GM18507 (cell line): ENCODE measurements around the gene GDF2.

ENCODE experiments used
- DNase-seq: peaks from one replicate; pipeline ENCODE4 v3.0.0; 2011; ENCODE audit warnings: low read depth; ENCODE audit not compliant: insufficient read length; ENCODE audit errors: extremely low spot score
- FAIRE-seq: peaks from 2 replicates; lab custom pipeline; 2011; peaks lifted over from hg19 to GRCh38; lab: Jason Lieb, UNC

GDF2 gene

DNA sequence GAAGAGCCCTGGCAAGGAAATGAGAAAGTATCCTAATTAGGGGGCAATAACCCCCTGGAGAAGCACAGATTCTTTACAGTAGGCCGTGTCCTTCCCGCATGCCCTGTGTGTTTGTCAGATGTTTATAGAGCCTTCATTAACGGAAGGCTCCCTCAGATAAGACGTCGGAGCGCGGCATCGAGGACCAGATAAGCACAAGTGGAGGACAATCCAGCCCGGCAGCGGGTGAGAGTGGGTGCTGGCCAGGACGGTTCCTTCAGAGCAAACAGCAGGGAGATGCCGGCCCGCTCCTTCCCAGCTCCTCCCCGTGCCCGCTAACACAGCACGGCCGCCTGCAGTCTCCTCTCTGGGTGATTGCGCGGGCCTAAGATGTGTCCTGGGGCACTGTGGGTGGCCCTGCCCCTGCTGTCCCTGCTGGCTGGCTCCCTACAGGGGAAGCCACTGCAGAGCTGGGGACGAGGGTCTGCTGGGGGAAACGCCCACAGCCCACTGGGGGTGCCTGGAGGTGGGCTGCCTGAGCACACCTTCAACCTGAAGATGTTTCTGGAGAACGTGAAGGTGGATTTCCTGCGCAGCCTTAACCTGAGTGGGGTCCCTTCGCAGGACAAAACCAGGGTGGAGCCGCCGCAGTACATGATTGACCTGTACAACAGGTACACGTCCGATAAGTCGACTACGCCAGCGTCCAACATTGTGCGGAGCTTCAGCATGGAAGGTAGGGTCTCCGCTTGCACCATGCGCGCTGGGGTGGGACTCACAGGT, at the start of gene GDF2:
Gene GDF2, plus strand, starts transcription at position 155 of the 762 bp plus-strand sequence. Its CDS starts 215 bp downstream, at position 370.
- DNase-seq (no peak), FAIRE-seq (no peak)

DNA sequence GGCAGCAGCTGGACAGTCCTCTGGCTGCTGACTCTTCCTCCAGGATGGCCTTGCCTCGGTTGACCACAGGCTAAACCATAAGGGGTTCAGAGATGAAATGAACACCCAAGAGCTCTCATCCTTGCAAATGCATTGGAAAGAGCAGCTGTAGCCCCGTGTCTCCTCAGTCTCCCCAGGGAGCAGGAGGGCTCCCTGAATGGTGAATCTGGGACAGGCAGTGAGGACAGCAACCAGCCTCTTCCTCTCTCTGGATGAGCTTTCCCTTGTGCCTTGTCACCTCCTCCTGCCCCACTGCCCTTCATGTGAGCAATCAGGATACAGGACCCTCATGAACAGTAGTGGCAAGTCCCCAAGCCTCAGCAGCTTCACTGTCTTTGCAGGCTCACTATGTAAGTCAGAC, 46.2 kb upstream of the GDF2 start:
- DNase-seq: no peak
- no peak for FAIRE-seq

DNA sequence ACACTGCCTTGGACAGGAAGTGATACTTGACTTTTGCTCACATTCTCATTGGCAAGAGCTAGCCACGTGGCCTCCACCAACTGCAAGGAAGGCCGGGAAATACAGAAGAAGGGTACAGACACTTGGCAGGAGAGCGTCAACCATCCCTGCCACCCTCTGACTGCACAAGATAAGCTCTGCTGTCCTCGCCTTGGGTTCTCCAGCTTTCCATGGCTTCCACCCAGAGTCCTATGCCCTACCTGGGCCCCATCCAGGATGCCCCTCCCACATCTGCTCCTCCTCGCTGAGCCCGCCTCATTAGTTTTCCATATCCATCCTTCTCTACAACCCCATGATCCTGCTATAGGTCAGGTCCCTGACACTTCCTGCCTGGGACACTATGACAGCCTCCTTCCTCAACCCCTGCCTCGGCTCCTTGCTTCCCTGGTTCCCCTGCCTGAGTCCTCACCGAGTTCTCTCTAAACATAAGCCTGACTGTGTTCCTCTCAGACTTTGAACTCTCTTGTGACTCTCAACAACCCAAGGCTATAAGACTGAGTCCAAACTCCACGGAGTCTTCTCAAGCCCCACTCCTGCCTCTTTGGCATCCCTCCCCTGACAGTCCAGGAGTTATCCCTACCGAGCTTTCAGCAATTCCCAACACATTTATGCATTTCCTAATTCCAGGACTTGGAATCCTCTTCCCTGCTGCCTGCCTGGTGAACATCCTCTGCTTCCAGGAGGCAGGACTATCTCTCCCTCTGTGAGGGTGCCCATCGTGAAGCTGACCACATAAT, 45.5 kb upstream of the GDF2 start:
- no peak for DNase-seq
- FAIRE-seq: no peak

DNA sequence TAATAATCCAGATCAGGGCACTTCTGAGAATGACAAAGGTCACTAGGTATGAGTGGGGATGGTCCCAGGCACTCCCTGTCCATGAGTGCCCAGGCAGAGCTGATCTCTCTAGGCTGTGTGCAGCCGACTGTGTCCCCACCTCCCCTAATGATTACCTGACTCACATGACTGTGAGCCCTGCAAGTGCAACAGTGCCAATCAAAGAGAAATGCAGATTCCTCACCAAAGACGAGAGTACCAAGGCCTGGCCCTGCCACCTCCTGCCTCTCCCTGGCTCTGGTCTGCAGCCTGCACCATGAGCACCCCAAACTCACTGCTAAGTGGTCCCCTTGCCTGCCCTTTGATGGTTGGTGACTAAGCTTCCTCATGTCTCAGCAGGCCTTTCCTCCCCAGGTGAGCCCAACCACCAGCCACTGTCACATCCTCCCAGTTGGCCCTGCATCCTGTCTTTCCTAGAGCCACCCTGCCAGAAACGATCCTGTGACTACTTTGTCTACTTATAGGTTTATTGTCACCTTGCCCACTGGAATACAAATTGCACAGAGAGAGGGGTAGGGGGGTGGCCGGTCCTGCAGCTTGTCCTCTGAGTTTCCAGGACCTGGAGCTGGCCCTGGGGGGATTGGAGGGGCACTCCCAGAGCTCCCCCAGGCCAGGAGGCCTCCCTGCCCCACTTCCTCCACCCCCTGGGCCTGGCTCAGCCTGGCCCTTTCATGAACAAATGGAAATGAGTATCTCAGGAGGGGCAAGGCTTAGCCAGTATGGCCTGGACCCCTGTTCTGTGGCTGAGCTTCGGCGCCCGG, 44.7 kb upstream of the GDF2 start:
- DNase-seq: no peak
- no peak for FAIRE-seq

DNA sequence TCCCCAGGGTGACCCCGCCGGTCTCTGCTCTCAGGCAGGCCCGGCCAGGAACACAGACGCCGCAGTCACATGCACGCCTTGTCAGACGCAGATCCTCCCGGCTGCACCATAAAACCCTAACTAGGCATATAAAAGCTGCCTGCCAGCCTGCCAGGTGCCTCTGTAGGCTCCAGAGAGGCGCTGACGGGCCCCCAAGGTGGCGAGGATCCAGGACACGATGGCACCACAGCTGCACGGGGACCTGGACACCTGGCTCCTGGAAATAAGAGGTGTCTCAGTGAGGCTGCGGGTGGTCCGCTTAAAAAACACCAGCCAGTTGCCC, 44.1 kb upstream of the GDF2 start:
- FAIRE-seq: no peak
- no peak for DNase-seq

DNA sequence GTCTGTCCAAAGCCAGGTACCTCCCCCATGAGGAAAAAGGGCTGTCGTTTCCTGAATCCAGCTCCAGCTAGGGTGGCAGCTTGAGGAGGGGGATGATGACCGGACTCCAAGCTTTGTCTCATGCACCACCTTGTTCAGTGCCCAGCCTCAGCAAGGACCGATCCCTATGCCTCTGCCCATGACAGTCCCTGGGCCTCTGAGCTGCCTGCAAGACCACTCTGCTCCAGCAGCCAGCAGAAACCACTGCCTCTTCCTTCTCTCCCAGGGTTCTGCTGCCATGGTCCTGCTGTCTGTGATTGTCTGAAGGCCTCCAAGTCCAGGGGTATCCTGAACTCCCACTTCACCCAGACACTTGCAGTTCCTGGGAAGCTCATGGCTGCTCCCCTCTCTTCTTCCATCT, 43.5 kb upstream of the GDF2 start:
- DNase-seq (no peak), FAIRE-seq (no peak)

DNA sequence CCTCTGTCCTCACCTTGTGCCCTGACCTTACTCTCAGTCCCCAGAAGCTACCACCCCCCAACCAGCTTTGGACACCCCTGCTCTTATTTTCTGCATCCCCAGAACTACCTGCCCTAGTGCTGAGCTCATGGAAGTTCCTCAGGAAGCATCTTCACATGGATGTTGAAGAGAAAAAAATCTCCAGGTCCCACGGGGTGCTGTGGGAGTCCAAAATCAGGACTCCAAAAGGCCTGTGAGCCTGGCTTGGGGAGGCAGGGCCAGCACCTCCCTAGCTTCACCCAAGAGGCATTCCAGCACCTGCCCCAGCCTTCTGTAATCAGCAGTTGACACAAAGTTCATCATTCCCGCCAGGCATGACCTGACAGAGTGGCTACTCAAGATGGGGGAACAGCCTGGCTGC, 43.0 kb upstream of the GDF2 start:
- no peak for FAIRE-seq
- no peak for DNase-seq

DNA sequence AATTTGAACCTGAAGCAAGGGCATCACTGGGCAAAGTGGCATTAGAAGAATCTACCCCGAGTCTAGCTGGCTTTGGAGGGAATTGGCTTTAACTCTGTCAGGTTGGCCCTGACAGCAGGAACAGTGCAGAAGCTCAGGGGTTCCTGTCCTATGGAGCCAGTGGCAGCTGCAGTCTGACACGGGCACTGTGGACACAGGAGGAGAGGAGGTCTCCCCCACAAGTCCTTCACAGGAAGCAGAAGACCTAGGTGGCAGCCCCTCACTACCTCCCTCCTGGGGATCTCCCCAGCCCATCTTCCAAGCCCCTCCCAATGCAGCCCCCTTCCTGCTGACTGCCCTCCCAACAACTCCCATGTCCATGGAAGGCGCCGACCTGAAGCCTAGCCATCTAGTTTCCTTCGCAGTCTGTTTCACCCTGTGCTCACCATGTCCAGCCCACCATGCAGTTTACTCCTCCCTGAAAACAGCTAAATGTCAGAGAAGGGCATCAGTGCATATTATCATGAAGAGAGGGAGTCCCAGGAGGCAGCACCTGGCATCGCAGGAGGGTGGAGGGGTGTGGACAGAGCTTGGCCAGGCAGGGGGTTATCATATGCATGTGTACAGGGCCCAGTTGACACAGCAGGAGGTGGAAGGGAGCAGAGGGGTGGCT, 40.1 kb upstream of the GDF2 start:
- no peak for FAIRE-seq
- DNase-seq: no peak

DNA sequence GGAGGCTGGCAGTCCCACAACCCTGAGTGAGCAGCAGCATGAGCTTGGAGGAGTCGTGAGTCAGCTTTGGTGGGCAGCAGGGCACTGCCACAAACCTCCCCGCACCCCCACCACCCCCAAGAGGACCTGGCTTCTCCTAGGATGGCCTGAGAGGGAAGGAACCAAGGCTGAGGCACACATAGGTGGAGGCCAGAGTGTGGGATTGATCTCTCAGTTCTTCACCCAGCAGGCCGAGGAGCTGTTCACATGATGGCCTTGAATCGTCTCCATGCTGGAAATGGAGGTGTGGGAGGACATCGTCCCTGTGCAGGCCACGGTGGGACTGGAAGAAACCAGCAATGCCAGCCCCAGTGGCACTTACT, 39.6 kb upstream of the GDF2 start:
- DNase-seq (no peak), FAIRE-seq (no peak)

DNA sequence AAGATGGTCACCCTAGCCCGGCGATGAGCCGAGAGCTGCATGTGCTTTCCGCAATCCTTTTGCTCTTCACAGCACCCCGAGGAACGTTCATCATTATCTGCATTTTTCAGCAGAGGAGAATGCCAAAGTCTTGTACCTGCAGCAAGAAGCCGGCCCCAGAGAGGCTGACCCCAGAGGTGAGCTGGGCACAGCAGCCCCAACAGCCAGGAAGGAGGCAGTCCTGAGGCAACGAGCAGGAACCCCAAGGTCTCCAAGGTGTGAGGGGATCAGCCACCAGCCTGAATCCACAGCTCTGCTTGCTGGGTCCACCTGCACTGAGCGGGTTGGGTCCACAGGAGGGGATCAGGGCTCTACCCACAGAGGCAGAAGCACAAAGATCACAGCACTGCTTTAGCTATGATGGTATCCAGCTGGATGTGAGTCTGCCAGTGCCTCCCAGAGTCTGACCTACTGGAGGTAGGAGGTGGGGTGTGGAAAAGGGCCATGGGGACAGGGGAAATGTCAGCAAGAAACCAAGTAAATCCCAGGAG, 39.1 kb upstream of the GDF2 start:
- no peak for FAIRE-seq
- DNase-seq: no peak

DNA sequence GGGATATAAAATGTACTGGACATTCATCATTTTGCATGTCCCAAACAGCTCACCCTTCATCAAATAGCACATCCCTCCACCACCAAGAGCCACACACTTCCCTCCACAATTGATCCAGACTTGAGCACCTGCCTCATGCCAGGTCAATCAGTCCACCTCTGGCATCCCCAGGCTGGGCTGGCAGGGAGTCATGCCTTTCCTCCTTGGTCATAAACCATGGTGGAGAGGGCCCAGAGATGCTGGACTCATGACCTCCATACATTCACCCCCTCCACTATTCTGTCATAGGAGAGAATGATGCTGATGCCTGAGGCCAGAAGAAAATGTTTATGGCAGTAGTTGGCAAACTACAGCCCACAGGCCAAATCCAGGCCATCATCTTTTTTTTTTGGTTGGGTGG, 38.4 kb upstream of the GDF2 start:
- DNase-seq (no peak), FAIRE-seq (no peak)

DNA sequence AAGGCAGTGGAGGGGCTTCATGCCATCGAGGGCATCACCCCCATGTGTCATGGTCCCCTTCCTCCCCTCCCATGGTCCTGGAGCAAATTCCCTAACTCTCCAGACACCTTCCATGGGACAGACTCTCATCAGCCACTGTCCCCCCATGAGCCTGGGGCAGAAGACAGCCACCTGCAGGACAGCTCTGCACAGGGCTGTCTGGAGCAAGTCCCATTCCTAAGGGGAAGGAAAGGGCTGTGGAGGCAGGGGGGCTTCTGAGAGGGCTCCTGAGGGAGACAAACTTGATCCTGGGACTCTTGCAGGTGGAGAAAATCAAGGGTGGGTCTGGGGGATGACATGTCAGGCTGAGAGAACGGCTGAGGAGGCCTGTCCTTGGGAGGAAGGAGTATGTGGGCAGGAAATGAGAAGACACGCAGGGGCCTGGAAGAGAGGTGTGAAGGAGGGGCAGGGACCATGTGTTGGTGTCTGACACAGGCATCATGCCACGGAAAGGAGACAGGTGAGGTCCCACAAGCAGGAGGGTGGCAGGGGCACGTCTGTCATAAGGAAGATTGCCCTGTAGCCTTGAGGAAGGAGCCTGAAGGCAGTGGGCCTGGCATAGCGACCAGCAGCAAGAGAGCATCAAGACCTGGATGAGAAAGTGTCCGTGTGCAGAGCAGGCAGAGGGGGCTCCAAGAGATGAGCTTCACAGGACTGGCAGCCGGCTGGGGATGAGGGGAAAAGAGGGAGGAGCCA, 36.7 kb upstream of the GDF2 start:
- DNase-seq: no peak
- FAIRE-seq: no peak

DNA sequence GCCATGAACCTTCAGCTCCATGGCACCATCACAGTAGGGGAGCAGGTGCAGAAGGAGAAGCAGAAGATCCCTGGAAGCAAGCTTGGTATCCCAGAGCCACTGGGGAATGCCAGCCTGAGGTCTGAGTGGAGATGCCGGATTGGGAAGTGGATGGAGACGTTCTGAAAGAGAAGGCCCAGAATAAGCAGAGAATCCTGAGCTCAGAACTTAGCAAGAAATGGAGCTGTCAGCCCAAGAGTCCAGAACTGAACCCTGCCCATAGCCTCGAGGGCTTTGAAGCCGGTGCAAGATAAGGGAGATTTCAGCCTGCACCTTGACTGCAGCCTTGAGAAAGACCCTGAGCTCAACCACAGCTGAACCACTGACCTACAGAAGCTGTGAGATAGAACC, 36.1 kb upstream of the GDF2 start:
- DNase-seq (no peak), FAIRE-seq (no peak)

DNA sequence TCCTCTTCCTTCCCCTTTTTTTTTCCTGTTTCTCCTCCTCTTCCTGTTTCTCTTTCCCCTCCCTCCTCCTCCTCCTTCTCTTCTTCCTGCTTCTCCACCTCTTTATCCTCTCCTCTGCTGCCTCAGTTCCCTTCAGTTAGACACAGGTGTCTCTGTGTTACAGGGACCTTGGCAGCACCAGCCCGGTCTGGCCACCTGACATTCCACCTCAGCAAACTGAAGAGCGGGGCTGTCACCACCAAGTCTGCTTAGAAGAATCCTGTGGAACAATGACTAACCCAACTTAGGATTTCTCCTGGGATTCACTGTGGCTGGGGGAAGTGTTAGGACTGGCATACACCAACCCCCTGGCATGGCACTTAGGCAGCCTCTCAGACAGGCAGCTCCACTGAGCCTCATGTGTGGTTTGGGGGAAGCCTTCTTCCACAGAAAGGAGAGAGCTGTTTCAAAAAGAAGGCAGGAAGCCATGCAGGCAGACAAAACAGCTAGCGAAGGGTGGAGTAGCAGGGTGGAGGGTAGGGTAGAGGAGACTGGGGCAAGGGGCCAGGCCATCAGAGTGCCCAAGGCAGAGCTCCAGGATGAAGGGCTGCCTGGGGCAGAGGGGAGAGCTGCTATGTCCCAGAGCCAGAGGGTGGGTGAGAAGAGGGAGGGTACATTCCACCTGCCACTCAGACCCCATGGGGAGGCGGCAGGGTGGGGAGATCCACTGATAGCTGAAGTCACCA, 35.5 kb upstream of the GDF2 start:
- FAIRE-seq: no peak

DNA sequence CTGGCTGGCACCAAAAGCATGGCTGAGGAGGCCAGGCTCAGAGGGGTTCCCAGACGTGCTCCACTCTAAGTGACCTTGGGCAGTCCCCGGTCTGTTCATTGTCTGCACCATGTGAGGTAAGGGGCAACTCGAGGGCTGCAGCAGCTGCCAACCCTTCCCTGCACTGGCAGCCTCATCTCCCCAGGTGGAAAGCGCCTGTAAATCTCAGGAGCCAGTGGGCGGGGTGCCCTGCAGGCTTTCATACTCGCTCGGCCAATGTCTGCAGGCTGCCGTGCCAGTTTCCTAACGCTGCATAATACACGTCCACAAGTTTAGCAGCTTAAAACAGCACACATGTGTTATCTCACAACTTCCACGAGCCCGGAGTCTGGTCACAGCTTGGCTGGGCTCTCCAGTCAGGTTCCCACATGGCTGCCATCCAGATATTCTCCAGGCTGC, 34.9 kb upstream of the GDF2 start:
- DNase-seq: no peak

More for the DNA sequence above, 35.5 kb upstream of the GDF2 start:
- no peak for DNase-seq

DNA sequence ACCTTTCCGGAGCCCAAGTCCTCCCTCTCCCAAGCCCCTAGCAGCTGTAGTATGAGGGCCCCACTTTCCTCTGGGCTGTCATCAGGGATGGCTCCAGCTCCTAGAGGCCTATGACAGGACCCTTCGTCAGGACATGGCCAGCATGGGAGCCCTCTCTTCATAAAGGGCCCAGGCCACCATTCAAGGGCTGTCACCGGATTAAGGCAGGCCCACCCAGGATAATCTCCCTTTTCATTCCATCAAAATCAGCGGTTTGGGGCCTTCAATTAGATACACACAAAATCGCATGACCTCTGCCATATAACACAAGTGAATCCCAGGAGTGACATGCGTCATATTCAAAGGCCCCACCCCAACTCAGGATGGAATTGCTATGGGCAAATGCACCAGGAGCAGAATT, 34.4 kb upstream of the GDF2 start:
- DNase-seq: no peak
- no peak for FAIRE-seq

More for the DNA sequence above, 34.9 kb upstream of the GDF2 start:
- FAIRE-seq: no peak

DNA sequence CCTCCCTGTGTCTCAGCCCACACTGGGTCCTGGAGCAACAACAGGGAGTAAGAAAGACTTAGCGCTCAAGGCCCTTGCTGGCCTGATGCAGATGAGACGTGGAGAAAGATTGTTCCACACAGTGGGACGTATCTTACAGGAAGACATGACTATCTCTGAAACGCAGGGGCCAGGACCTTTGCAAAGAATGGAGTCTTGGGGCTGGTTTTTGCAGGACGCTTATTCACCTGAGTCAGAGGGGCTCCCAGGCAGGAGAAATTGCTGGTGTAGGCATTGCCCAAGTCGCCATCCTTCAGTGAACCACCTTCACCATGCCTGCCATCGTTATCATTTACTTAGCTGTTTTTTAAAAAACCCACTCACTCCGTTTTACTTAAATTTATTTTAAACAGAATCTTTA, 34.0 kb upstream of the GDF2 start:
- DNase-seq: no peak

DNA sequence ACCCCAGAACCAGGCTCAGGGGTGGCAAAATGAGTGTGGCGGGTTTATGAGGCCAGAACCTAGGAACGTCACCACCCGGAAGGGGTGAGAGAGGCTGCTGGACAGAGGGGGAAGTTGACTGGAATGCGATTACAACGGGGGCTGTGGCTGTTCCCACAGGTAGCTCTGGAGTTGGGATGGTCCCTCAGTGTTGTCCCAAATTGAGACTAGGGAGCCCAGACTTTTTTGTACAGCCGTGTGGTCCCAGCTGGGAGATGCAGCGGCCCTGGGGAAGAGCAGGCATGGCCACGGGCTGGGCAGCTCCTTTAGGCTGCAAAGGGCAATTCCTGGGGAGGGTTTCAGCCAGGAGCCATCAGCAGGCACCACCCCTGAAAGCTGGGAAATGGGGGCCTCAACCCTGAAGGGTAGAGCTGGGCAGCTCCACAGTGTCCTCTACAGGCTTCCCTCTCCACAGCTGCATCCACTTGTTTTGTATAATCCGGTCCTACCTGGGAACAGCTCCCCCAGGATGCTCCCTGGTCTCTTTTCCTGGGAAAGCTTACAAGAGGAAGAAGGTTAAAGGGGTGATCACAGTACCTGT, 33.2 kb upstream of the GDF2 start:
- DNase-seq (no peak), FAIRE-seq (no peak)

More for the DNA sequence above, 34.0 kb upstream of the GDF2 start:
- FAIRE-seq: no peak
